ENCODE measurements around the gene NR1D1.

NR1D1 gene

GRCh38 chr17:40071313-40072039 lies 28.9 kb downstream of the NR1D1 start (continued):
- TF ChIP-seq ZNF626 (tag by site-specific recombination; IDR thresholded peaks at IDR 0.05): no peak
- no peak for TF ChIP-seq ZNF692 (tag by site-specific recombination; IDR thresholded peaks at IDR 0.05)
- TF ChIP-seq MYNN (tag by site-specific recombination; IDR thresholded peaks at IDR 0.05; ENCODE audit: borderline replicate concordance): no peak
- TF ChIP-seq ZBTB17 (tag by site-specific recombination; IDR thresholded peaks at IDR 0.05): no peak
- TF ChIP-seq KLF9 (tag by site-specific recombination; IDR thresholded peaks at IDR 0.05; ENCODE audit: low read depth): 0 out of 2 replicates have a peak, but pooled peaks have one; percentile 58
- no peak for TF ChIP-seq GLI2 (tag by site-specific recombination; IDR thresholded peaks at IDR 0.05; ENCODE audit: borderline replicate concordance, low read depth)
- TF ChIP-seq ZNF664 (tag by site-specific recombination; IDR thresholded peaks at IDR 0.05): no peak
- 0 out of 2 replicates have a peak, but pooled peaks have one; percentile 3 for TF ChIP-seq SP2 (tag by site-specific recombination; IDR thresholded peaks at IDR 0.05)
- TF ChIP-seq IKZF3 (tag by site-specific recombination; IDR thresholded peaks at IDR 0.05): no peak
- TF ChIP-seq ZNF114 (tag by site-specific recombination; IDR thresholded peaks at IDR 0.05): no peak
- no peak for TF ChIP-seq ZNF555 (tag by site-specific recombination; conservative IDR thresholded peaks at IDR 0.05)
- TF ChIP-seq ZNF280D (tag by site-specific recombination; IDR thresholded peaks at IDR 0.05): no peak
- TF ChIP-seq ZNF398 (tag by site-specific recombination; IDR thresholded peaks at IDR 0.05): no peak
- no peak for TF ChIP-seq FEZF1 (tag by site-specific recombination; IDR thresholded peaks at IDR 0.05)
- no peak for TF ChIP-seq KLF7 (tag by site-specific recombination; IDR thresholded peaks at IDR 0.05; ENCODE audit: borderline replicate concordance)
- TF ChIP-seq HIC1 (tag by site-specific recombination; IDR thresholded peaks at IDR 0.05): no peak; the same call in 1 of the 2 replicates
- no peak for TF ChIP-seq ZNF148 (tag by site-specific recombination; IDR thresholded peaks at IDR 0.05; ENCODE audit: borderline replicate concordance)
- TF ChIP-seq SCRT1 (tag by site-specific recombination; IDR thresholded peaks at IDR 0.05; ENCODE audit: borderline replicate concordance): peak; percentile 46; the same call in 1 of the 2 replicates
- TF ChIP-seq ZFHX2 (tag by site-specific recombination; conservative IDR thresholded peaks at IDR 0.05): peak; percentile 70
- no peak for TF ChIP-seq ZFP69B (tag by site-specific recombination; IDR thresholded peaks at IDR 0.05)
- no peak for TF ChIP-seq PRDM4 (tag by site-specific recombination; IDR thresholded peaks at IDR 0.05)
- no peak for TF ChIP-seq ZNF16 (tag by site-specific recombination; IDR thresholded peaks at IDR 0.05; ENCODE audit: low read depth)
- no peak for TF ChIP-seq PBX3 (CRISPR knock-in tag; IDR thresholded peaks at IDR 0.05)

Data from HEK293 (cell line).